ENCODE measurements around the gene BCL2.

BCL2 gene

GRCh38 chr18:63189041-63189440 lies 130.5 kb downstream of the BCL2 start:
- no peak for DNase-seq (ENCODE audit: extremely low spot score, insufficient read length, low read depth)
- no peak for FAIRE-seq

DNA sequence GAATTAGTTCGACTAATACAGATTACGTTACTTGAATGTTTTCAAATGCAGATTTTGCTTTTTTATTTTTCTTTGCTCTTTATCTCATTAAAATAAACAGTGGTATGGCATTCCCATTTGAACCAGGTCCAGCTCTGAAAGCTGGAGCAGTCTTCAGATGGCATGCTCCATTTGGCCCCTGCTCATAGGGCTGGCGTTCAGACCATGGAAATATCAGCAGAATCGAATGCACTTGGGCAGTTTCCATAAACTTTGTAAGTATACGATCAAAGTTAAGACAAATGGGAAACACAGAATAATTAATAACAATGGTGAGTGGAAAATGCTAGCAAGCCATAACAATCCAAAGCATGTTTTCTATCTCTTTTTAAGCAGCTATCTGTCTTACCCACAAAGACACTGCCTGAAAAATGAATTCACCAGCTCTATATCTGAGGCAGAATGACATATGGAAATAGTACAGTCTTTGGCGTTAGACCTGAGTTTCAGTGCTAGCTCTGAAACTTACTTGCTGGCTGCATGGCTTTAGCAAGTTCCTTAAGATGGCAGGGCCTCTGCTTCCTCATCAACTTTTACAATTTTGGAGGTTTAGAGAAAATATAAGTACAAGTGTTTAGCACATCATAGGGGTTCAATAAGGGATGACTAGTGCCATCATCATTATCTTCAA lies 131.6 kb downstream of the BCL2 start:
- no peak for DNase-seq (ENCODE audit: extremely low spot score, insufficient read length, low read depth)
- peak; percentile 91 for FAIRE-seq

GRCh38 chr18:63187223-63187574 lies 132.4 kb downstream of the BCL2 start:
- DNase-seq (ENCODE audit: extremely low spot score, insufficient read length, low read depth) = no peak
- FAIRE-seq = no peak

- no peak for DNase-seq (ENCODE audit: extremely low spot score, insufficient read length, low read depth)
Observed at GRCh38 chr18:63186520-63187222, 132.9 kb downstream of the BCL2 start.

DNA sequence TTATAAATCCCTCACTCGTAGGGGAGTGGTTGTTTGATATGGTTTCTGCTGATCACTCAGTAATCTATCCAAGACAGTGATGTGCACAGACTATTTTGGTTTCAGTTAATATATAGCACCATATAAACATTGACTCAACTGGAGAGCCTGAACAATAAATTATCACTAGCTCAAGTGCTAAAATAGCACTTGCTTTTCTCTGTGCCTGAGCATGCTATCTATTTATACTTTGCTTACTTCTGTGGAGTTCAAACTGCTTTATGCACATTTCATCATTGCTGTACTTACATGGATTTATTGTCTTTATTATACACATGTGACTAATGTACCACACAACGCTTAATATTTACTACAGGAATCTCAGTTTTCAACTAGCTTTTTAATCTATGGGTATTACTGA lies 133.6 kb downstream of the BCL2 start:
- FAIRE-seq (peak; percentile 76), DNase-seq (ENCODE audit: extremely low spot score, insufficient read length, low read depth) (no peak)

More at GRCh38 chr18:63186520-63187222, 132.9 kb downstream of the BCL2 start:
- peak; percentile 80 for FAIRE-seq

DNA sequence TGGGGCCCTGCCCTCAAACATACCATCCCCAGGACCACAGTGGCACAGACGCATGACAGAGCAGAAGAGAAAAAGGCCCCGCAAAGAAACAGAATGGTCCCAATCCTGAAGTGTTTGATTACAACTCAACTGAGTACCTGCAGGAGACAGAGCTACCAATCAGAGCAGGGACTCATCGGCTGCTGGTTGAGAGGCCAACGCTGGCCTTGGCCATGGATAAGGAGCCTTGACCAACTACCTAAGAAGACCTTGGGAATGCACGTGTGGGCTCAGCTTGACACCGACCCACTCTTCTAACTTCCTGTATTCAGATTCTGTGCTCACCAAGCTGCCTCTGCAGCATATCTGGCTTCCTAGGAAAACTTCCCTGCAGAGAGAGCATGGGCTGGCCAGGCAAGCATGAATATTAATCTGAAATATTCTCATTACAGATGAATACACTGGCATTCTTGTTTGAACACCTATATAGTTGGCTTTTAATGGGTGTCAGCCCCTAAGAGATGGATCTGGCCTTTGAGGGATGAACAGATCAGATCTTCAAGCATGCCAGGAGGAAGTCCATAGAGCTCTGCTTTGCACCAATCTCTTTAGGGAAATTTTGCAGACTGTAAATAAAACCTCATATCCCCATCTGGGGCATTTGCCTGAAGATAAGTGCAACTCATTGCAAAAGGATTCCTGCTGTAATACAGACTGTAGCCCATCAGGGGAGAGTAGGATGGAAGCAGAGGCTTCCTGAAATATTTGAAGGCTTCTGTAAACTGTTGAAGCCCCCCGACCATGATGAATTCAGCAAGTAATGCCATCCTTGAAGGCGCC lies 135.4 kb downstream of the BCL2 start:
- DNase-seq (ENCODE audit: extremely low spot score, insufficient read length, low read depth) (no peak), FAIRE-seq (peak; percentile 15)

DNA sequence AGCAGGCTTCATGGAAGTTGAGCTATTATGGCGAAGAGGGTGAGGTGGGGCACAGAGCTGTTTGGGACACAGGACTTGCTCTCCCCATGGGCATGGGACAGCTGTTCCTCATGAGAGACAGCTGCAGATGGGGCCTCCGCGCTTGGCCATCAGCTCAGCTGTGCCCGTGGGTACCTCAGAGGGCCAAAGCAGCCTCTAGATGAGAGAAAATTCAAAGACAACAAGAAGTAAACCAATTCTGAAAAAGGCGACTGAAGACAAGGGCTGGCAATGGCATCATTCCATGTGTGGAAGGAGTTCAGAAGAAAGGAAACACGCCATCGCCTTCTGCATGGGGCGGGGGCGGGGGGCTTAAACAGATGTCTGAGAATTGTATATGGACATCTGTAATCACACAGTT lies 136.2 kb downstream of the BCL2 start:
- FAIRE-seq (peak; percentile 46), DNase-seq (ENCODE audit: extremely low spot score, insufficient read length, low read depth) (no peak)

DNA sequence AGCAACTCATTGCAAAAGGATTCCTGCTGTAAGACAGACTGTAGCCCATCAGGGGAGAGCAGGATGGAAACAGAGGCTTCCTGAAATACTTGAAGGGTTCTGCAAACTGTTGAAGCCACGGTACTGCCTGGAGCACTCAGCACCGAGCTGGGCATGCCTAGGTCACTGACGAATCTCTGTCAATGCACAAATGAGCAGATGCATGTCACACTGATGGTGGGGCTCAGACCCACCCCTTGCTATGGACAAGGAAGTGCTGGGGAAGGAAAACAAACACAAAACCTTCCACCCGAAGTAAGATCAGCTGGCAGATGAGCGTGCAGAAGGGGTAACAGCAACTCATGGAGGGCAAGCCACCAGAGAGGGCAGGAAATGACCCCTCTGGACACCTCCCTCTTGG lies 136.7 kb downstream of the BCL2 start:
- FAIRE-seq = peak; percentile 41

GRCh38 chr18:63182310-63182772 lies 137.2 kb downstream of the BCL2 start:
- FAIRE-seq = peak; percentile 69
- DNase-seq (ENCODE audit: extremely low spot score, insufficient read length, low read depth) = no peak

More for the DNA sequence above, 136.7 kb downstream of the BCL2 start:
- DNase-seq (ENCODE audit: extremely low spot score, insufficient read length, low read depth) = no peak

GRCh38 chr18:63181706-63182309 lies 137.8 kb downstream of the BCL2 start:
- no peak for FAIRE-seq
- no peak for DNase-seq (ENCODE audit: extremely low spot score, insufficient read length, low read depth)

GRCh38 chr18:63180971-63181376 lies 138.6 kb downstream of the BCL2 start:
- DNase-seq (ENCODE audit: extremely low spot score, insufficient read length, low read depth) (no peak), FAIRE-seq (peak; percentile 95)

GRCh38 chr18:63180321-63180720 lies 139.2 kb downstream of the BCL2 start:
- FAIRE-seq (peak; percentile 61), DNase-seq (ENCODE audit: extremely low spot score, insufficient read length, low read depth) (no peak)

DNA sequence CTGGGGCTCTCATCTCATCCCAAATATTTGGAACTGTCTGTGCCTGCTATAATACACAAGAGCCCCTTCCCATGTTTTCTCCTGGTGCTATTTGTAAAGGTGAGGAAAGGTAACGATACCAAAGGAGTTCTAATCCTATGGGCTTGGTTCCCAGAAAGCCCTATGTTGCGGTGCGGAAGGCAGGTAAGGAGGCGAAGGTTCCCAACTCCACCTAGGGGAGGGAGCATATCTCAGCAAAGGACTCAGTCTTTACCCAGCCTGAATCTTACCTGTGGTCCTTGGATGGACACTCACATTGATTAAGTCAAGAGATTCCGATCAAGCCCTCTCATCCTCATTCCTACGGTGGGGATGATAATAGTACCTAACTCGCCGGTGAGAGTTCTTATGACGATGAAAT lies 140.1 kb downstream of the BCL2 start:
- peak; percentile 51 for FAIRE-seq
- no peak for DNase-seq (ENCODE audit: extremely low spot score, insufficient read length, low read depth)

DNA sequence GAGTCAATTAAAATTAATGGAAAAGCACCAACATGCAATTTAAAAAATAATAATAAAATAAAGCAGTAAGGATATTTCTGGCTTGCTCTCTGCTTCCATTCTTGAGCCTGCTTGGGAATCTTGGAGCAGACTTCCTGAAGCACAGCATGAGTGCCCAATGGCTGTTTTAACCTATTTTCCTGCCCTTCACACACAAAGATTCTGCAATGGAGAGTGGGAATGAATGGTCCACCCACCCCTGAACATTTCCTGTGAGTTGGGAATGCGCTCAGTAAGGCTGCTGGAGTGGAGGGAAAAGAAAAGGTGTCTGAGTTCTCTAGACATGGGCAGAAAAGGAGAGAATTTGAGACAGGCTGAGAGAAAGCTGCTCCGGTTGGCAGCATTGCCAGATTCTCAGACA lies 140.6 kb downstream of the BCL2 start:
- FAIRE-seq = no peak
- DNase-seq (ENCODE audit: extremely low spot score, insufficient read length, low read depth) = no peak

GRCh38 chr18:63177919-63178821 lies 141.4 kb downstream of the BCL2 start:
- peak; percentile 73 for FAIRE-seq
- no peak for DNase-seq (ENCODE audit: extremely low spot score, insufficient read length, low read depth)

DNA sequence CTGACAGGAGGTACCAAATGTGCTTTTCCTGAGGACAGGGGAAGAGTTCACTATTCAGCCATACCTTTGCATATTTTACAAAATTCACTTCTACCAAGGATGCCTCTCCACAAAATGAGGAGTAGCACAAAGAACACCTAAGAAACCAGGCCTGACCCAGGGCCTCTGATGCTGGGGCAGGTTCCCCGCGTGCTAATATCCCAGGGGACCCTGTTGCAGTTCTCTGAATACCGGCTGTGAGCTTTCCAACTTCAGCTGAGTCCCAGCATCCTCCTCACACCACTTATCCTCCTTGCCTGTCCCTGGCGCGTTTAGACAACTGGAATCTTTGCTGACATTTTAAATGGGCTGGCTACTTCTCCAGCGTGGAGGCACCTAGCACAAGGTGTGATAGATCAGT lies 142.3 kb downstream of the BCL2 start:
- FAIRE-seq (no peak), DNase-seq (ENCODE audit: extremely low spot score, insufficient read length, low read depth) (no peak)

DNA sequence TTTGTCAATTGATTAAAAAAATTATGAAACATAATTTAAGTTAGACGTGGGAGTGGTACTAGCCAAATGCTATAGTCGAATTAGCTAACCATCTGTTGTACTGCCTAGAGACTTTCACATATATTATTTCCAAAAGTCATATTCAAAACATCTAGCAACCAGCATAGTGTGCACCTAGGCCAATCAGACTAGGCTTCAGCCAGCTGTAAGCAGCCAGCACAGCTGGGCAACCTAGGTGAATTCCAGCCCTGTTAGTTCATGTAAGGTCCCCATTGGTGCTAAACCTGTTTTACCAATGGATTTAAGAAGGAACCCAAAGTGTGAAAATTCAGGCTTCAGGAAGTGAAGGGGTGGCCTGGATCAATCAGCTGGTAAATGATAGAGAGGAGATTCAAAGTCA lies 144.3 kb downstream of the BCL2 start:
- no peak for DNase-seq (ENCODE audit: extremely low spot score, insufficient read length, low read depth)
- peak; percentile 46 for FAIRE-seq

DNA sequence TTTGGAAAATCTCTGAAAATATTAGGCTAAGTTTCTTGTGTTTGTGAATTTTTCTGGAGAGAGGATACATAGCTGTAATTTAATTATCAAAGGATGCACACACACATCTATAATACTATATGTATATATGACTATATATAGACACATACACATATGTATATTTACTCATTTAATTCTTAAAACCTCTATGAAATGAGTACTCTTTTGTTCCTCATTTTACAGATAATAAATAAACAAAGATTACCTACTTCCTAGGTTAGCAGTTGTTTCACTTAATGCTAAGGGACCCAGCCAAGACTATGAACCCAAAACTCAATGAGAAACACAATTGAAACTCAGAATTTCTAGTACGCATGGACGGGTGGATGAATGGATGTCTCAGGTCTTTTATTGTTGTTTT lies 145.6 kb downstream of the BCL2 start:
- DNase-seq (ENCODE audit: extremely low spot score, insufficient read length, low read depth) = no peak
- FAIRE-seq = peak; percentile 41

DNA sequence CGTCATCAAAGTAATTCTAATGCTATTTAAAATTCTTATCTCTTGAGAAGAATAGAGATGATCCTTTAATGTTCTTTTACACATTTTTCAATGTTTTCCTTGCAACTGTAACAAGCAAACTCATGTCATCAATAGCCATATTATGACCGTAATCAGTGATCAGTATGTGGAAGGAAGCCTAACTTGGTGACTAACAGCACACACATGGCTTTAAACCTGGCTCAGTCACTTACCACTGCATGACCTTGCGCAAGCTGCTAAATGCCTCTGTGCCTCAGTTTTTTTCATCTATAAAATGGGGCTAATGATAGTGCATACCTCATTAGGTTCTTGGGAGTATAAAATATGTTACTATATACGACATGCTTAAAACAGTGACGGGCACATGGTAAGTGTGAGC lies 149.7 kb downstream of the BCL2 start:
- no peak for DNase-seq (ENCODE audit: extremely low spot score, insufficient read length, low read depth)
- FAIRE-seq = no peak
